Lower leg skin (tissue), 4 donors: ENCODE results near the gene GATB. TPM values are rescaled to one million over a fixed set of nuclear protein-coding genes. Genes with fewer than 3 reads are reported as not detected.
A peak's percentile ranks its signal among the peaks of the same experiment; 100 is the strongest.

Source experiments
- DNase-seq, 2 donors: peaks; one replicate each; pipeline ENCODE4 v3.0.0-alpha.2; 2019; ENCODE audit warnings: low spot score in 2 of 2
- H3K4me3 ChIP-seq: fragments of 200-600 bp; sonication (generic); 2 replicates; pipeline ENCODE4 v1.5.1; 2017; ENCODE audit warnings: mild to moderate bottlenecking, low read depth; ENCODE audit not compliant: poor library complexity, severe bottlenecking
- CTCF ChIP-seq, 3 donors: fragments of 450-650 bp; IDR thresholded peaks; one replicate each; pipeline ENCODE4 v1.5.1; 2016; ENCODE audit warnings: antibody characterized with exemption in 3 of 3, mild to moderate bottlenecking in 3 of 3, moderate library complexity in 2 of 3
- POLR2A ChIP-seq, 2 donors: fragments of 450-650 bp; IDR thresholded peaks; one replicate each; pipeline ENCODE4 v1.6.1; 2016 to 2017; ENCODE audit warnings: antibody characterized with exemption in 2 of 2, mild to moderate bottlenecking in 1 of 2, moderate library complexity in 1 of 2
- WGBS, 2 donors: methylation state at CpG; one replicate each; pipeline ENCODE4 v1.1.5; 2018; 5-methylcytosine and 5-hydroxymethylcytosine counted together
- intact Hi-C: fragments of 100-400 bp; cut with DNase I; formaldehyde crosslinking; loops from one replicate; pipeline ENCODE4 v1.15.0; 2023; ENCODE audit warnings: low total_unique reads
- total RNA-seq, 4 donors: library from RNA; depleted of rRNA; stranded (reverse); fragments of >200 nt; gene quantifications; one replicate each; pipeline ENCODE4 v1.1.0, GENCODE V29; 2016

GATB gene
- total RNA-seq, 4 donors from 2014 or later = 26.9 to 48.4 (median 35.9) TPM

DNA sequence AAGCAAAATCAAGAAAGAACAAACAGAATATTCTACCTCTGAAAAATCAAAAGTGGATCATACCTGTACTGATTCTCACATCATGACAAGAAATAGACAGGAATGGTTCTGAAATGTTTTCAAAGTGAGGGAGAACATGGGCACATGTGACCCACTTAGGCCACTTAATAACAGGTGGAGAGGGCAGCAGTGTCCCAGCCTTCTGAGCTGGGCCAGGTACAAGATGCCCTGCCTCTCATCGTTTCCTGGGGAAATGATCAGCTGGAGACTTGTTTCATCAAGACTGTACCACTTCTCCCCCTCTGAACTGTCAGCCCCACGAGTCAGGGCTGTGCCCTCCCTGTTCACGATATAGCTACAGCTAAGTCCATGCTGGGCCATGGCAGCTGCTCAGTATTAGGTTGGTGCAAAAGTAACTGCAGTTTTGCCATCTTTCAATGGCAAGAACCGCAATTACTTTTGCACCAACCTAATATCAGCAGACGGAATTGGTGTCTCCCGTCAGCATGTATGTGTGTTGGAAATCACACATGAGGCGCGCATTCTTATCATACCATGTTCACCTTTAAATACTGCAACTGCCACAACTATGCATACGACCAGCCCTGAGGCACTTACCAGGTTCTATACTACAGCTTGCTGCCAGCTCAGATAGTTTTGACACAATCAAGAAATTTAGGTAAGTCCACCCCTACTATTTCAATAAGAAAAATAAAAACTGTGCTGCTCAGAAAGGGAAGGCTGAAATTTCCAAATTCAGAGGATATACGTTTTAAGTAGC is 71.4 kb downstream of the GATB start:
- intact Hi-C loops = no loop called here
- no peak for DNase-seq
- H3K4me3 ChIP-seq = no peak overlapping the region
- TF ChIP-seq POLR2A (IDR thresholded peaks at IDR 0.05) (no peak), CTCF (IDR thresholded peaks at IDR 0.05) (no peak)
- 74 to 78% methylated on average over 10 of the region's 10 CpGs for WGBS, 2 donors

DNA sequence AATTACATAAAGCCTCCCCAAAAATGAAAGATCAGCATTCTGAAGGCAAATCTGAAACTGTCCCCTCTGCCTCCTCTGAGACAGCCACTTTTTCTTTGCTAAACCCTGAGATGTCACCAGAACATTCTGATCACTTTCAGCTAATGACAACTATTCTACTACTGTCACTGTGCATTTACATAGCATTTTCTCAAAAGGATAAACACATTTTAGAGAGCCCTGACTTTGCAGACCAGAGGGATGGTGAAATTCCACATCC is 72.1 kb downstream of the GATB start:
- intact Hi-C loops = no loop called here
- no peak overlapping the region for H3K4me3 ChIP-seq
- TF ChIP-seq POLR2A (IDR thresholded peaks at IDR 0.05) = no peak
- TF ChIP-seq CTCF (IDR thresholded peaks at IDR 0.05) = no peak
- no peak for DNase-seq

DNA sequence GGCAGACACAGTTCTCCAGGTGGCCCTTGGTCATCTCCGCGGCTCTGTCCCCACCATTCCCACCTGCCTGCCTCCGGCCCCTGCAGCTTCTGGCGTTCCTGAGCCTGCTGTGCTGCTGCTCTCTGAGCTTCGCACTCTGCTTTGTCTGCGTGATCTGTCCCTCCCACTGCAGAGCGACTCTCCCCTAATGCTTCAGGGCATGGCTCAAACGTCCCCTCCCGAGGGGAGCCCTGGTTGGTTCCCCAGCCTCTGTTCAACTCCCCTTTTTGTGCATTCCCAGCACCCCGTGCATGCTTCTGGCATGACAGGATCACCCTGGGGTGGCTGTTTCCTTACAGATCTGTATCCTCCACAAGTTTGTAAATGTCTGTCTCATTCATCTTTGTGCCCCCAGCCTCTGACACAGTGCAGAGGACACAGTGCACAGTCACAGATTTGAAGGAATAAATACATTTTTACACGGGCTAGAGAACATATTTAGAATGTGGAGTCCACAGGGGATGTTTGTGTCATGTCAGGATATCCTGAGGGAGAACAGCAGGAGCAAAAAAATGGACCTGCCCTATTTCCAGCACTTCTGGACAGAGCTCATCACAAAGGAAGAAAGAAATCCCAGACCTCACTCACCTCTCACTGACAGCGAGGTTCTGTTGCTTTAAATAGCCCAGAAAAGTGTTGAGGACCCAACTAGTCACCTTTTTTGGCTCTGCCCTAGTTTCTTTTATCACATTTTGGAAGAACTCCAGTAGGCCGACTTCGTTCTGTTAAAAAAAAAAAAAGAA is 72.6 kb downstream of the GATB start:
- DNase-seq = peak in 1 of 2 donors; percentile 28
- TF ChIP-seq POLR2A (IDR thresholded peaks at IDR 0.05) (no peak), CTCF (IDR thresholded peaks at IDR 0.05) (no peak)
- 50 to 52% methylated on average over 14 of the region's 14 CpGs for WGBS, 2 donors
- intact Hi-C loops = no loop called here
- H3K4me3 ChIP-seq = no peak overlapping the region

DNA sequence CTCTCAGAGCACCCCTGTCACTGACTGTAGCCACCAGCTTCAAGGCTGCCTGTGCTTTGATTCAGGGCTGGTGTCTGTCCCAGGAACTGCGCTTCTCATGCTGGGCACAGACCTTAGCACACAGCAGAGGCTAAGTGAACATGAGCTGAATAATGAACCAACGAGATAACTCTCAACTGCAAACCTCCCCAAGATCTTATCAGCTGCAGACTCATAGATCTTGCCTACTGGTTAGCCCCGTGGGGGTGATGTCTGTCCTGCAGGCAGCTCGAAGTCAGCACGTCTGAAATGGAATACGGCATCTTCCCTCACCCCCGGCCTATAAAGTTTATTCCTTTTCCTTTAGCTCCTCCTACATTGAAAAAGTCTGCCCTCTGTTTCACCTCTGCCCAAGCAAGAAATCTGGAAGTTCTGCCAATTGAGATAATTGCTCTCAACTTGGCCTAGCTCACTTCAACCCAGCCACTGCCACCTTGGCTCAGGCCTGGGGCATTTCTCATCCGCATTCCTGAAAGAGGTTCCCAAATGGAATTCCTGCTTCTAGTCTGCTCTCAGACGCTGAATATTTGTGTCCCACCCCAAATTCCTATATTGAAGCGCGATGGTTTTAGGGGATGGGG is 73.7 kb downstream of the GATB start:
- TF ChIP-seq CTCF (IDR thresholded peaks at IDR 0.05) = no peak
- TF ChIP-seq POLR2A (IDR thresholded peaks at IDR 0.05) = no peak
- DNase-seq = no peak
- 49 to 57% methylated on average over 11 of the region's 11 CpGs for WGBS, 2 donors
- no peak overlapping the region for H3K4me3 ChIP-seq
- intact Hi-C loops = no loop called here

DNA sequence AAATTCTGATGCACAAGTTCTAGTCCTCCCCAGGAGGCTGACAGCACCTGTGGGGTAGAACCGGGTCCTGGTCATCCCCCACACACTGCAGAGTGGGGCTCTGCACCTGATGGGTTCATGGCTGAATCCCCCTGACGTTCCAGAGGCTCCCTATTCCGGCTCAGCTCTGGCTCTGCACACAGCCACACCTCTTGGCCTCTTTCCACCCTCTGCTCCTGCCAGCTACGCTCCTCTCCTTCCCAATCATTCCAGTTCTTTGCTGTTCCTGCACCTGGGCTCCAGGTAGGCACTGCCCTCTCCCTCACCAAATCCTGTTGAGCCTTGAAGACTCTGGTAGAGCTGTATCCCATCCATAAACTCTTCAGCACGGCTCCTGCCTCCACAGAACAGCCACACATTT is 75.5 kb downstream of the GATB start:
- no peak overlapping the region for H3K4me3 ChIP-seq
- no peak for DNase-seq
- TF ChIP-seq CTCF (IDR thresholded peaks at IDR 0.05) (no peak), POLR2A (IDR thresholded peaks at IDR 0.05) (no peak)
- intact Hi-C loops = no loop called here
- 56 to 59% methylated on average over 5 of the region's 5 CpGs for WGBS, 2 donors
